Liver (tissue), 9 donors: ENCODE results near the gene RARS2. TPM values are rescaled to one million over a fixed set of nuclear protein-coding genes. Genes with fewer than 3 reads are reported as not detected.

Experiments
- DNase-seq: peaks from one replicate; pipeline ENCODE4 v3.0.0-alpha.2; 2017; ENCODE audit warnings: low spot score
- H3K27ac ChIP-seq, 2 donors: one replicate each; pipeline ENCODE4 v1.7.0; 2013; ENCODE audit warnings: inconsistent platforms in 2 of 2, low read length in 2 of 2, control low read depth in 1 of 2, low read depth in 1 of 2, mild to moderate bottlenecking in 1 of 2
- H3K27me3 ChIP-seq, 4 donors: one replicate each; pipeline versions ENCODE4 v1.6.1 to v1.7.0; 2013; ENCODE audit warnings: low read length in 3 of 4, inconsistent platforms in 1 of 4, mild to moderate bottlenecking in 1 of 4, moderate library complexity in 1 of 4; ENCODE audit not compliant: control insufficient read depth in 4 of 4, insufficient read depth in 4 of 4
- H3K36me3 ChIP-seq, 4 donors: one replicate each; pipeline versions ENCODE4 v1.6.1 to v1.7.0; 2013; ENCODE audit warnings: low read length in 3 of 4, mild to moderate bottlenecking in 3 of 4, low read depth in 1 of 4, moderate library complexity in 1 of 4; ENCODE audit not compliant: control insufficient read depth in 4 of 4, insufficient read depth in 3 of 4
- H3K4me1 ChIP-seq, 4 donors: one replicate each; pipeline versions ENCODE4 v1.6.1 to v1.7.0; 2013; ENCODE audit warnings: low read length in 3 of 4, mild to moderate bottlenecking in 3 of 4, moderate library complexity in 1 of 4; ENCODE audit not compliant: control insufficient read depth in 4 of 4, insufficient read depth in 4 of 4
- H3K4me3 ChIP-seq, 3 donors: one replicate each; pipeline versions ENCODE4 v1.6.1 to v1.7.0; 2013; ENCODE audit warnings: low read length in 3 of 3, control low read depth in 1 of 3, low read depth in 1 of 3, mild to moderate bottlenecking in 1 of 3
- H3K9ac ChIP-seq, 2 donors: one replicate each; pipeline ENCODE4 v1.7.0; 2013; ENCODE audit warnings: low read length in 2 of 2, mild to moderate bottlenecking in 2 of 2, moderate library complexity in 2 of 2, control low read depth in 1 of 2, low read depth in 1 of 2
- H3K9me3 ChIP-seq, 4 donors: one replicate each; pipeline versions ENCODE4 v1.6.1 to v1.7.0; 2013; ENCODE audit warnings: low read length in 3 of 4; ENCODE audit not compliant: control insufficient read depth in 4 of 4
- ATF3 ChIP-seq: IDR thresholded peaks from 2 replicates; pipeline ENCODE4 v1.6.1; 2016; ENCODE audit warnings: antibody characterized with exemption
- CTCF ChIP-seq: fragments of 150-350 bp; IDR thresholded peaks from 2 replicates; pipeline ENCODE4 v1.5.1; 2017; ENCODE audit warnings: improper control_type of control experiment, low read depth, low read length; ENCODE audit not compliant: missing input control
- EGR1 ChIP-seq, 2 donors: IDR thresholded peaks; 2 replicates each; pipeline ENCODE4 v1.6.1; 2016 to 2018; ENCODE audit warnings: antibody characterized with exemption in 2 of 2, low read depth in 2 of 2
- HNF4A ChIP-seq, 2 donors: conservative IDR thresholded peaks; 2 replicates each; pipeline ENCODE4 v1.6.1; 2016; ENCODE audit warnings: antibody characterized with exemption in 2 of 2, mild to moderate bottlenecking in 2 of 2
- JUND ChIP-seq, 2 donors: IDR thresholded peaks; 2 replicates each; pipeline ENCODE4 v1.6.1; 2016; ENCODE audit warnings: antibody characterized with exemption in 2 of 2
- MAX ChIP-seq: IDR thresholded peaks from 2 replicates; pipeline ENCODE4 v1.6.1; 2016; ENCODE audit warnings: antibody characterized with exemption
- NR2F2 ChIP-seq: IDR thresholded peaks from 2 replicates; pipeline ENCODE4 v1.6.1; 2016; ENCODE audit warnings: antibody characterized with exemption
- RAD21 ChIP-seq, 2 donors: IDR thresholded peaks; 2 replicates each; pipeline ENCODE4 v1.6.1; 2016; ENCODE audit warnings: antibody characterized with exemption in 2 of 2, mild to moderate bottlenecking in 2 of 2
- REST ChIP-seq: IDR thresholded peaks from 2 replicates; pipeline ENCODE4 v1.6.1; 2016; ENCODE audit warnings: antibody characterized with exemption, mild to moderate bottlenecking
- RXRA ChIP-seq, 2 donors: IDR thresholded peaks; 2 replicates each; pipeline ENCODE4 v1.6.1; 2017 to 2018; ENCODE audit warnings: antibody characterized with exemption in 2 of 2, mild to moderate bottlenecking in 1 of 2
- TAF1 ChIP-seq: conservative IDR thresholded peaks from 2 replicates; pipeline ENCODE4 v1.6.1; 2016; ENCODE audit warnings: antibody characterized with exemption, mild to moderate bottlenecking
- YY1 ChIP-seq: IDR thresholded peaks from 2 replicates; pipeline ENCODE4 v1.6.1; 2016; ENCODE audit warnings: antibody characterized with exemption, mild to moderate bottlenecking
- ZBTB33 ChIP-seq: IDR thresholded peaks from 2 replicates; pipeline ENCODE4 v1.6.1; 2016; ENCODE audit warnings: antibody characterized with exemption
- WGBS: extraction: QIAGEN DNeasy Blood & Tissue Kit; methylation state at CpG from one replicate; pipeline ENCODE4 v1.1.7; 2013; 5-methylcytosine and 5-hydroxymethylcytosine counted together
- polyA plus RNA-seq, 2 donors: library from polyadenylated mRNA; stranded (reverse) in 1 of 2; unstranded in 1 of 2; fragments of 200-250 nt in 1 of 2; fragments of >200 nt in 1 of 2; fragmentation: Nextera tagmentation in 1 of 2; extraction: Ambion mirVana in 1 of 2; gene quantifications; one replicate each; pipeline versions ENCODE4 v1.2.1 to v1.2.3, GENCODE V29; 2013 to 2015
- total RNA-seq, 2 donors: library from RNA; depleted of rRNA; stranded (reverse); fragments of >200 nt; gene quantifications; one replicate each; pipeline ENCODE4 v1.2.3, GENCODE V29; 2014
- donor health status: healthy.
- donor health status: healthy.
- donor health status: healthy.
- donor health status: healthy.
- donor health status: healthy.

RARS2 gene
- total and polyA plus RNA-seq, 4 donors: 10.9 to 19.2 (median 16.4) TPM

GRCh38 chr6:87606199-87606598 is 16.4 kb upstream of the RARS2 start:
- Histone ChIP-seq H3K9me3 (no peaks in the 10 kb centered on the region), H3K9ac (no peak overlapping the region), H3K4me3 (no peak overlapping the region), H3K27me3 (no peaks in the 10 kb centered on the region), H3K36me3 (peaks cover 0 to 4% (median 2%) of the 10 kb centered on the region in 4 donors), H3K27ac (no peak overlapping the region), H3K4me1 (no peaks in the 10 kb centered on the region)
- no peak for TF ChIP-seq TAF1
- TF ChIP-seq YY1: no peak
- no peak for TF ChIP-seq ZBTB33
- no peak for TF ChIP-seq RXRA (IDR thresholded peaks at IDR 0.05)
- TF ChIP-seq REST: no peak
- TF ChIP-seq ATF3: no peak
- 95% methylated on average over 2 of the region's 2 CpGs for WGBS
- DNase-seq: no peak

GRCh38 chr6:87600576-87600975 is 10.8 kb upstream of the RARS2 start:
- H3K9ac ChIP-seq: no peak overlapping the region
- no peak overlapping the region for H3K4me3 ChIP-seq
- TF ChIP-seq ZBTB33: no peak
- TF ChIP-seq CTCF: no peak
- no peak for TF ChIP-seq ATF3
- no peak for TF ChIP-seq EGR1 (IDR thresholded peaks at IDR 0.05; ENCODE audit: low read depth in 2 of 2)
- TF ChIP-seq HNF4A (conservative IDR thresholded peaks at IDR 0.05): no peak
- no peak for TF ChIP-seq JUND (IDR thresholded peaks at IDR 0.05)
- TF ChIP-seq MAX: no peak
- no peak for TF ChIP-seq RAD21 (IDR thresholded peaks at IDR 0.05)
- no peak for TF ChIP-seq NR2F2
- no peaks in the 10 kb centered on the region for H3K27me3 ChIP-seq
- no peaks in the 10 kb centered on the region for H3K4me1 ChIP-seq
- no peak for DNase-seq
- WGBS: 89% methylated on average over 1 of the region's 1 CpG
- H3K36me3 ChIP-seq: peaks cover 0 to 4% (median under 1%) of the 10 kb centered on the region in 4 donors
- no peak overlapping the region for H3K27ac ChIP-seq
- no peaks in the 10 kb centered on the region for H3K9me3 ChIP-seq
